Thyroid gland (tissue), 4 donors: ENCODE results near the gene MAGI2. TPM values are rescaled to one million over a fixed set of nuclear protein-coding genes. Genes with fewer than 3 reads are reported as not detected.

ENCODE experiments used
- DNase-seq, 2 donors: peaks; one replicate each; pipeline ENCODE4 v3.0.0-alpha.2; 2019
- H3K27ac ChIP-seq, 3 donors: fragments of 200-600 bp; sonication (generic); 1 replicate in 2 of 3; 2 replicates in 1 of 3; pipeline ENCODE4 v1.5.1; 2016 to 2019; ENCODE audit warnings: mild to moderate bottlenecking in 1 of 3, moderate library complexity in 1 of 3
- H3K27me3 ChIP-seq: fragments of 200-600 bp; sonication (generic); one replicate; pipeline ENCODE4 v1.5.1; 2019
- H3K36me3 ChIP-seq, 2 donors: fragments of 200-600 bp; sonication (generic); one replicate each; pipeline ENCODE4 v1.5.1; 2016 to 2019
- H3K4me1 ChIP-seq, 2 donors: fragments of 200-600 bp; sonication (generic); one replicate each; pipeline ENCODE4 v1.5.1; 2017 to 2019
- H3K4me3 ChIP-seq, 3 donors: fragments of 200-600 bp; sonication (generic); replicated peaks in 1 of 3; 1 replicate in 2 of 3; 2 replicates in 1 of 3; pipeline ENCODE4 v1.5.1; 2016; ENCODE audit warnings: mild to moderate bottlenecking in 1 of 3
- H3K9me3 ChIP-seq: fragments of 200-600 bp; sonication (generic); one replicate; pipeline ENCODE4 v1.5.1; 2017
- CTCF ChIP-seq, 6 experiments: fragments of 200-600 bp in 3 of 6; fragments of 450-650 bp in 3 of 6; sonication (generic) in 3 of 6; IDR thresholded peaks; one replicate each; pipeline ENCODE4 v1.5.1; 2016 to 2019; ENCODE audit warnings: antibody characterized with exemption in 6 of 6, mild to moderate bottlenecking in 2 of 6, inconsistent platforms in 1 of 6, moderate library complexity in 1 of 6
- POLR2A ChIP-seq, 2 donors: fragments of 450-650 bp; IDR thresholded peaks; one replicate each; pipeline ENCODE4 v1.6.1; 2017; ENCODE audit warnings: antibody characterized with exemption in 2 of 2, mild to moderate bottlenecking in 2 of 2, moderate library complexity in 1 of 2
- WGBS, 2 donors: methylation state at CpG; one replicate each; pipeline ENCODE4 v1.1.5; 2017; 5-methylcytosine and 5-hydroxymethylcytosine counted together
- intact Hi-C: fragments of 100-400 bp; cut with DNase I; formaldehyde crosslinking; loops from one replicate; pipeline ENCODE4 v1.15.1; 2023
- total RNA-seq, 4 donors: library from RNA; depleted of rRNA; stranded (reverse); fragments of >200 nt; gene quantifications; one replicate each; pipeline ENCODE4 v1.2.3, GENCODE V29; 2016

The MAGI2 gene
- total RNA-seq, 4 donors from 2014 or later, result 20.7 to 31.1 (median 26.0) TPM

DNA sequence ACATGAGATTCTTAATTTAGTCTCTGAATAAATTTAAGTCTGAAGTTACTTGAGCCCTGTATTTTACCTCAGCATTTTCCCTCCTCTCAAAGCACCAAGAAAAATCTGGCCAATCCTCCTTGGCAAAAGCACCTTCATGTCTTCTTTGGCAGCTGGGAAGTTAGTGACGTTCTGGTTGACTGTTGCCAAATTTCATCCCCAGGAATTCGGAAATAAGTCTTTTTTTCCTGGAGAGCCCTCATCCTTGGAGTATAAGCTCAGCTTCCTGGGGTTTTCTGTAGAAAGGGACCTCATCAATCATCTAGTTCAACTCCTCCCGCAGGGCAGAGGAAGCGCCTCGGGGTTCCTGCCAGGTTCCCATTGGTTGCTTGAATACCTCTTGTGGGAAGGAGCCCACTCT lies 1277.3 kb downstream of the MAGI2 start:
- H3K9me3 ChIP-seq, result no peaks in the 10 kb centered on the region
- peaks cover 0 to 21% of the 10 kb centered on the region in 2 donors for H3K4me1 ChIP-seq
- H3K27ac ChIP-seq, result no peak overlapping the region
- DNase-seq, result peak in 1 of 2 donors; percentile 6
- H3K27me3 ChIP-seq, result no peaks in the 10 kb centered on the region
- TF ChIP-seq CTCF (IDR thresholded peaks at IDR 0.05) (no peak), POLR2A (IDR thresholded peaks at IDR 0.05) (no peak)
- no peaks in the 10 kb centered on the region for H3K36me3 ChIP-seq
- H3K4me3 ChIP-seq, result no peak overlapping the region
- WGBS, 2 donors, result 39 to 55% methylated on average over 5 of the region's 5 CpGs
- intact Hi-C loops, result no loop called here

GRCh38 chr7:78175330-78176100 lies 1278.0 kb downstream of the MAGI2 start:
- no peaks in the 10 kb centered on the region for H3K36me3 ChIP-seq
- peaks cover 0 to 21% of the 10 kb centered on the region in 2 donors for H3K4me1 ChIP-seq
- WGBS, 2 donors, result 72 to 78% methylated on average over 10 of the region's 10 CpGs
- no peak overlapping the region for H3K27ac ChIP-seq
- TF ChIP-seq CTCF (IDR thresholded peaks at IDR 0.05) (no peak), POLR2A (IDR thresholded peaks at IDR 0.05) (no peak)
- H3K9me3 ChIP-seq, result no peaks in the 10 kb centered on the region
- no peaks in the 10 kb centered on the region for H3K27me3 ChIP-seq
- no peak overlapping the region for H3K4me3 ChIP-seq
- DNase-seq, result no peak
- intact Hi-C loops, result no loop called here

DNA sequence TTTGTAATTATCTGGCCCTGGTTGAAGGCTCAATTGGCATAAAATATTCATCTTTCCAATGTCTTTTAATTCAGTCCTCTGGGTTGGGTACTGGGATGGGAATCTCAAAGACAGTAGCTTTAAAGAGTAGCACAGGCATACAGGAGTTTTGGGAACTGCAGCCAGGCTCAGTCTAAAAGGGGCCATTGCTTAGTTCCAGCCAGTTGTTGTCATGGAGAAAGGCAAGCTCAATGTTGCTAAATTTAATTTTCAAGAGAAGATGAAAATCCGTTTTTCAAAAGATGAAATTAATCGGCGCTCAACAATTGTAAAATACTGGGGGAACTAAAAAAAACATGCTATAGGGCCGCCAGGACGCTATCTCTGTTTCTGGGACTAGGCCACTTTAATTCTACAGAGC lies 1279.8 kb downstream of the MAGI2 start:
- peaks cover 11 to 35% of the 10 kb centered on the region in 2 donors for H3K4me1 ChIP-seq

DNA sequence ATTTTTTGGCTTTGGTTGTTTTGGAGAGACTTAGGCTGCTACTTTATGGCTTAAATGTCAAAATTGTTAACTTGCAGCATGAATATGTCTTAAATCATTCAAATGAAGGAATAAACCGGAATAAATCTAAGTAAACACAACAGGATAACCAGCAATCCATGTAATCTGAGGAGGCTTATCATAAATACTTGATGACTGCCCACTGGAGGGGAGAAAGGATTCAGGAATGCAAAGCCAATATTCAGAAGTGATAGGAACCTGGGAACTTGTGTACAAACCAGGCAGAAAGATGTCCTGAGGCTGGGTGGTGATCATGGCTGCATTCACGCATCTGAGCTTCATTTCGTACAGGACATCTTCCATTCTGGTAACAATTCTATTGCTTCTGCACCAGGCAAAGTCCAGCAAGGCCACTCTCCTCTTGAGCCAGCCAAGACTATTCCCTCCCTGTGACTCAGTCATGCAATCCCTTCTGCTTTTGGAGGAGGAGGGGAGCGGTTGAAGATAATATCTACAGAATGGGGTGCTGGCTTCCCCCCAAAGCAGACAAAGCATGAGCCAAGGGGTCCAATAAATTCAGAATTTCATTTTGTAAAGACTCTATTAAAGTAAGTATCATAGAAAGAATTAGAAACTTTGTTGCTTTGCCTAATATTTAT lies 1280.4 kb downstream of the MAGI2 start:
- 59 to 71% methylated on average over 4 of the region's 4 CpGs for WGBS, 2 donors
- DNase-seq, result no peak
- Histone ChIP-seq H3K36me3 (no peaks in the 10 kb centered on the region), H3K27me3 (no peaks in the 10 kb centered on the region), H3K4me3 (no peak overlapping the region), H3K4me1 (peaks cover 15 to 41% of the 10 kb centered on the region in 2 donors), H3K9me3 (no peaks in the 10 kb centered on the region), H3K27ac (no peak overlapping the region)
- no peak for TF ChIP-seq POLR2A (IDR thresholded peaks at IDR 0.05)
- TF ChIP-seq CTCF (IDR thresholded peaks at IDR 0.05), result no peak
- intact Hi-C loops, result no loop called here

More for the DNA sequence above, 1279.8 kb downstream of the MAGI2 start:
- no peaks in the 10 kb centered on the region for H3K9me3 ChIP-seq
- H3K27ac ChIP-seq, result no peak overlapping the region
- H3K36me3 ChIP-seq, result no peaks in the 10 kb centered on the region
- H3K4me3 ChIP-seq, result no peak overlapping the region
- H3K27me3 ChIP-seq, result no peaks in the 10 kb centered on the region
- intact Hi-C loops, result no loop called here
- TF ChIP-seq CTCF (IDR thresholded peaks at IDR 0.05) (no peak), POLR2A (IDR thresholded peaks at IDR 0.05) (no peak)
- DNase-seq, result no peak
- 69 to 75% methylated on average over 5 of the region's 5 CpGs for WGBS, 2 donors

GRCh38 chr7:78172267-78172757 lies 1281.2 kb downstream of the MAGI2 start:
- no peaks in the 10 kb centered on the region for H3K36me3 ChIP-seq
- peaks cover 15 to 44% of the 10 kb centered on the region in 2 donors for H3K4me1 ChIP-seq
- no peak for DNase-seq
- peak overlapping the region in 1 of 3 donors; percentile 14 for H3K27ac ChIP-seq
- WGBS, 2 donors, result 67 to 73% methylated on average over 5 of the region's 5 CpGs
- no peaks in the 10 kb centered on the region for H3K9me3 ChIP-seq
- no peaks in the 10 kb centered on the region for H3K27me3 ChIP-seq
- no peak overlapping the region for H3K4me3 ChIP-seq
- TF ChIP-seq POLR2A (IDR thresholded peaks at IDR 0.05), result no peak
- TF ChIP-seq CTCF (IDR thresholded peaks at IDR 0.05), result no peak
- intact Hi-C loops, result no loop called here
